GM19455 (cell line): ENCODE measurements around the gene CDKN2D.
A peak's percentile ranks its signal among the peaks of the same experiment; 100 is the strongest.
"Not testable (repeated sequence)": the region's sequence is repeated elsewhere in the genome, so short reads cannot be mapped to it uniquely, and the experiment has no call there.

Source experiments
- ATAC-seq: cut with Tn5 transposase; IDR thresholded peaks from one replicate; pipeline ENCODE4 v1.9.1; 2021; ENCODE audit not compliant: unreplicated experiment

CDKN2D gene

GRCh38 chr19:10582091-10582490 is 13.3 kb upstream of the CDKN2D start:
- ATAC-seq = no peak

DNA sequence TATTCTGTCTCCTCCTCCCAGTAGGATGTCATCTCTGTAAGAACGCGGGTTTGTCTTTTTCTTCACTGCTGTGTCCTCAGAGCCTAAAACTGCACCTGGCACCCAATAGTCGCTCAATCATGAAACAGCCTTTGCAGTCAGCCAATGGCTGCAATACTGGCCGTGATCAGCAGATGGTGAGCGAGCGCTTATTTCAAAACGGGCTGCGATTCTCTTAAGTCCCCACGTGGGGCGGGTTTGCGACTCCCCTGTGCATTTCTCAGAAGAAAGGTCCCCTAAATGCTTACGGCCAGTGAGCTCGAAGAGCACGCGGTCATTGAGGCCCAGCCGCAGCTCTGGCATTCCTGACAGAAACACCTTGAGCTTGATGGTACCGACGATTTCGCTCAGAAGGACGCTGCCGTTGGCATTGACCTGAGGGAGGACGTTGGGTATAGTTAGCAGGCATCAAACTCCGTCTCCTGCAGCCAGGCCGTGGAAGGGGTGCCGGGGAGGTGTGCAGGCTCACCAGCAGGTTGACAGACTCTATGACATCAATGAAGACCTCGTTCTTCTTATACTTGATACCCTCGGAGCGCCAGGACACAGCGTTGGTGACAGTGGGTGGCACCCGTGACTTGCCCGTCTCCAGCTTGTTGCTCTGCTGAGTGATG is 12.3 kb upstream of the CDKN2D start:
- ATAC-seq = no peak

DNA sequence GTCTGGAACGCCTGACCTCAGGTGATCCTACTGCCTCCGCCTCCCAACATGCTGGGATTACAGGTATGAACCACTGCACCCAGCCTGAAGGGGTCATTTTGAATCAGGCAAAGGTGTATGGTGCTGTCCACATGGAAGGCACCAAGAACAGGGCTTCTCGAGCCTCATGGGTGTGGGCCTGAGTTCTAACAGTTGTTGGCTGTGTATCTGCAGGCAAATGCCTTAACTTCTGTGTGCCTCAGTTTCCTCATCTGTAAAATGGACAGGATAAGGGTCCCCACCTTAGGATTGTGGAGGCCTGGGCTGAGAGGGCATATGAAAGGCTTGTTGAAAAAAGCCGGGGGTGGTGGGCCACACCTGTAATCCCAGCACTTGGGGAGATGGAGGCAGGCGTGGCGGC is 9.2 kb upstream of the CDKN2D start:
- ATAC-seq = no peak

- no peak for ATAC-seq
These were observed 6.4 kb upstream of the CDKN2D start for GRCh38 chr19:10575011-10575716.

DNA sequence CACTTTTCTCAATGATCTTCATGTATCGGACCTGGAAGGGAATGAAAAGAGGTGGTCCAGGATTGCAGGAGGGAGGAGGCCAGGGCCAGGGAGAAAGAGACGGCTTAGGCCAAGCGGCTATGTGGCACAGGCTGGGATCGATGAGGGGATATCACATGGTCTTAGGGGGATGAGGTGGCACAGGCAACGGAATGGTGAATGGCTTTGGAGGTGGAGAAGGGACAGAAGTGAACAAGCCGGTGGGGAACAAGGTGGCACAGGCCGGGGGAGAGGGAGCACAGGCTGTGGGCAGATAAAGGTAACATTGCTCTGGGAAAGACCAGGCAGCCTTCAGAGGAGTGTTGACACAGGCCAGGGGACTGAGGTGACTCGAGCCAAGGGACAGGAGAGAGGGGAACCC is 5.7 kb upstream of the CDKN2D start:
- ATAC-seq = no peak

GRCh38 chr19:10573793-10574192 is 5.0 kb upstream of the CDKN2D start:
- not testable (repeated sequence) for ATAC-seq

DNA sequence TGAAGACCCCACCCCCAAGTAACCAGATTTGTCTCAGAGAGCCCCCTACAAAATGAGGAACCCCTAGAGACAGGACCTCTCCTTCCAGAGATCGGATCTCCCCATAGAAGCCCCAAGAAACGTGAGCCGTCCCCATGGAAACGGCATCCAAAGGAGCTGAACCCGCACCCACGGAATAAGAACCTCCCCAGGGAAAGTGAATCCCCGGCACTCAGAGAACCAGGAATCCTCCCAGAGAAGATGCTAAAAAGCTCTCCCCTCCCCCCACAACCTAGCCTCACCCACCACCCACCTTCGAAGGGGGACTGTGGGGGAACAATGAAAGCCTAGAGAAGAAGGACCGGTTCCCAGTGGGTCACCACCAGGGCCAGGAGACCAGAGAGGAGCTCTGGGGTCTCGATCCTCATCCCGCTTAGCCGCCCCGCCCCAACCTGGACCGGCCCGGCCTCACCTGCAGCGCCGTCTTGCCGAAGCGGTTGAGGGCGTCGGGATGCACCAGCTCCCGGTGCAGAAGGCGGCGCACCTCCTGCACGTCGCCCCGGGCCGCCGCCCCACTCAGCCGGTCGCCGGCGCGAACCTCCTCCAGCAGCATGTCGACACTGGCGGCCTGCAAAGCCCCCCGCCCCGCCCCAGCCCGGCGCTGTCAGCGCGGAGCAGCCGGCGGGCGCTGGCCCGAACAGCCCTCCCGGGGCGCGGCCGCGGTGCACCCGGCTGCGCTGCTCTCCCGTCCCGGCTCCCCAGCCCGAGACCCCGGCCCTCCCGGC is 535 bp downstream of the CDKN2D start:
- ATAC-seq = peak; percentile 2

DNA sequence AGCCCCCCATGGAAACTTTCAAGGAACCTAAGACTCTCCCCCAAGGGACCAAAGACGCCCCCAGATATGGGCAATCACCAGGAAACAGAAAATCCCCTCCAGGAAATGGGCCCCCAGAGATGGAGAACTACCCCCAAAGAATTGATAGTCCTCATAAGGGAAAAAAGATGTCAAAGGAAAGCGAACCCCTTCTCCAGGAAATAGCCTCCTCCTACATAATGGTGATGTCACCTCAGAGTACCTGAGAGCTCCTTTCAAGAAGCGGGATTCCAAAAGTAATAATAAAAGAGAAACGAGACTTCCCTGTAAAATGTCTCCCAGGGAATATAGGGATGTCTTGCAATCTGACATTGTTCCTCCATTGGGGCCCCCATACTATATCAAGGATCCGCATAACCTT is 1.1 kb downstream of the CDKN2D start:
- no peak for ATAC-seq

- ATAC-seq = no peak
These were observed 1.9 kb downstream of the CDKN2D start for GRCh38 chr19:10566658-10567410.

DNA sequence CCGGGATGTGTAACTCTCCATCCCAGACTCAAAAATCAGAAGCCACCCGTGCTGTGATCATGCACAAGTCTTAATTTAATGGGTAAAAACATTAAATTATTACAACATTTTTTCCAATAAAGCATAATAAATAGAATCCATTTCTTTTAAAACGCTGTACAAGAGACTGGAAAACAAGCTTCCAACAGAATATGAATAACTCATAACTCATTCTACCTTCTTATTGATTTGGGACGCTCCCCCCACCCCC is 2.4 kb downstream of the CDKN2D start:
- ATAC-seq = no peak

DNA sequence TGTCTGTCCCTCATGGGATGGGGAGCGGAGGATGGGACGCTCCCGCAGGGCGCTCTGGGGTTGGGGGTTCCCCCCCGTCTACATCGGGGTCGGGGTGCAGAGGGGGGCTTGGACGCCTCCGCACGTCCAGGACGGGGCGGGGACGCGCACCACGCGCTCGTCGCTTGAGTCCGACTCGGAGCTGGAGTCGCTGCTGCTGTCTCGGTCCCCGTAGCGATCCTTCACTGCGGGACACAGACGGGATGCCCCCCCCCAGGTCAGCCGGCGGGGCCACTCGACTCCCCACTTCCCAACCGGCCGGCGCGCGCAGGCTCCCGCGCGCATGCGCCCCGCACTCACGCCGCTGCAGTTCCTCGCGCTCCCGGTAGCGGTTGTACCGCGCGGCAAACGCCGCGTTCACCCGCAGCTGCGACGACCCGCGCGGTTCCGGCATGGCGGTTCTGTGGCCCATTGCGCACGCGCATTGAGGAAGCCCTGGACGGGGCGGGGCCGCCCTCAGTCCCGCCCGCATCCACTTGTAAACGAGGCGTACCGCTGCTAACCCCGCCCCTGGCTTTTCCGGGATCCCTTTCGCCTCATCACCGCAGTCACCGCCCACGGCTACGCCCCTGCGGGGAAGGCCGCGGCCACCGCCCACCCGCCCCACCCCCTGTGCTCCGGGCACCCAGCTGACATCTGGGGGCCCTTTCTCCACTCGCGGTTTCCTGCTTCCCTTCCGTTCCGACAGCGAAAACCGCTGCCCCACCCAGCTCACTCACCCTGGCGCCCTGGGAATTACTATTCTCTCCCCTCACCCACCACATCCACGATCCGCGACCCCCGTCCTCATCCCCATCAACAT is 3.0 kb downstream of the CDKN2D start, which contains the start of gene KRI1:
Gene KRI1, minus strand, starts transcription at position 444 of the 841 bp plus-strand sequence. Its CDS starts 11 bp downstream, at position 433.
- peak; percentile 51 for ATAC-seq

DNA sequence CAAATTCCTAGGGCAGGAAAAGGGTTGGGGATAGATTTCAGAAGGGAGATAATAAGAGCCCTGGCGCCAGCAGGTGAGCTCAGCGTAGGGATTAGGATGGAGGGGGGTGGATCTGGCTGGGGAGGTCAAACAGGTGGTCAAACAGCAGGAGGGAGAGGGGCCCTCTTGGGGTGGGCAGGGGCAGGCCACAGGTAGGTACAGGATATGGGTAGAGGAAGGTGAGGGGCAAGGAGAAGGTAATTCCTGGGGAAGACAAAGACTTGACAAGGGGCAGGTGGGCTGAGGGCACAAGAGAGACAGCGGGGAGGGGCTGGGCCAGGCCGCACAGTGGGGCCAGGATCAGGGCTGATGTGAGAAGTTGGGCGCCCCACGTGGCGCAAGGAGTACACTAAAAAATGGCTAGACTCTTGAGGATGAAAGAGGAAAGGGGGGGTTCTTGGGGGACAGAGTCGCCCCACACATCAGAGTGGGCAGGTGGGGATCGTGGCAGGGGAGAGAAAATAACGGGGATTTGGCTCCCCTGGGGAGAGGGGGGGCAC is 3.7 kb downstream of the CDKN2D start:
- ATAC-seq = no peak

GRCh38 chr19:10562609-10563008 is 6.2 kb downstream of the CDKN2D start:
- ATAC-seq = no peak

GRCh38 chr19:10560154-10560553 is 8.6 kb downstream of the CDKN2D start:
- no peak for ATAC-seq

- ATAC-seq = no peak
These were observed 11.1 kb downstream of the CDKN2D start for GRCh38 chr19:10557603-10558197.

DNA sequence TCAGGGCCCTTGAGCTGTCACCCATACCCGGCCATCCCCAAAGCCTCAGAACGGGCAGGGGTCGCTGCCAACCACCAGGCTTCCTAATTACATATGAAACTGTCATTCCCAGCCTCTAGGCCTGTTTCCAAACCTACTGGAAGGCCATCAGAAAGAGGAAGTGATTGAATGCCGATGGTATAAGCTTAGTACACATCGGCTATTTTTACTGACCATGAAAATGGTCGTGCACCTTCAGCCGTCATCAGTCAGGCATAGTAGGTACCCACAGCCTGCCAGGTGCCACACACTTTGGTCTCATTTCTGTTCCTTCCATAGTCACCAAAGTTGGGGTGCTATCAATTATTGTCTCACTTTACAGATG is 13.2 kb downstream of the CDKN2D start:
- ATAC-seq = no peak

DNA sequence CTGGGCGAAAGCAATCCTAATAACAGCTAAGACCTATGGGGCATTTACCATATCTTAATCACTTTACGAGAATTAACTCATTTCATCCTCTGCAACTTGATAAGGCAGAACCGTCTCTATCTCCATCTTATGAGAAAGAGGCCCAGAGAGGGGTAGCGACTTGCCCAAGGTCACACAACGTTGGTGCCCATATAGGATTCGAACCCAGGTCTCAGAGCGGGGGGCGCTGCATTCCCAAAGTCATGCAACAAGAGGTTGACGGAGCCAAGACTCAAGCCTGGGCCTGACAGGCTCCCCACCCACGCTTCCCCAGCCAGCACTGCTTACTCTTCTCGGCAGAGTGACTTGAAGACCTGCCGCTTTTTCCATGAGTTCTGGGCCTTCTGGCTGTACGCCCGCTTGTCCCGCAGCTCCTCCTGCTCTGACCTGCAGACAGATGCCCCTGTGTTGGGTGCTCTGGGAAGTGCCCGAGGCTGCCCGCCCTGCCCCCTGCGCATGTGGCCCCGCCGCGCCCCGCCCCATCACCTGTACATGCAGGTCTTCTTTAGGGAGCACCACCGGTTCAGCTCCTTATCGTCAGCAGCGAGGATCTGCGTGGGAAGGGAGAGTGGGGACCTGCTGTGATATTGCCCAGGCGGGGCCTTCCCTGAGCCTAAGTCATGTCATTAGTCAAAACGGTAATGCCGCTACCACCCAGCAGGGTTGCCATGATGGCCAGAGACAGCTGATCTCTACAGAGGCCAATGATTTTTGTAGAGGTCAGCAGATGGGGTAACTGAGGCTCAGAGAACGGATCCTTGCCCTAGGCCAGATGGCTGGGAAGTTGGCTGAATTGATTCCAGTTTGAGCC is 13.8 kb downstream of the CDKN2D start:
- ATAC-seq = no peak

GRCh38 chr19:10553943-10554381 is 14.8 kb downstream of the CDKN2D start:
- ATAC-seq = no peak

- ATAC-seq = no peak
These were observed 15.6 kb downstream of the CDKN2D start for GRCh38 chr19:10553087-10553667.
